GM23248 (cell line): ENCODE results near the gene GTF3C6.

ENCODE experiments used
- EZH2 ChIP-seq: fragments of 200-600 bp; sonication (generic); IDR thresholded peaks from 2 replicates; pipeline ENCODE4 v1.6.1; 2018; ENCODE audit warnings: antibody characterized with exemption, mild to moderate bottlenecking; ENCODE audit not compliant: insufficient read depth, poor library complexity, severe bottlenecking
- EZH2phosphoT487 ChIP-seq: fragments of 200-600 bp; sonication (generic); IDR thresholded peaks from 2 replicates; pipeline ENCODE4 v1.6.1; 2018; ENCODE audit warnings: antibody characterized with exemption, moderate library complexity, mild to moderate bottlenecking, low read depth; ENCODE audit not compliant: insufficient read depth

- TF ChIP-seq EZH2phosphoT487 (no peak), EZH2 (no peak)
These were observed 6.3 kb upstream of the GTF3C6 start for GRCh38 chr6:110951986-110952794.
